GM12891 (cell line): ENCODE results near the gene LRRC49.

Experiments used
- POLR2A ChIP-seq: IDR thresholded peaks from 2 replicates; pipeline ENCODE4 v1.6.1; 2011; ENCODE audit warnings: low read depth, low read length, control low read depth
- POLR2AphosphoS5 ChIP-seq: IDR thresholded peaks from 2 replicates; pipeline ENCODE4 v1.6.1; 2011; ENCODE audit warnings: low read depth, low read length, control low read depth

DNA sequence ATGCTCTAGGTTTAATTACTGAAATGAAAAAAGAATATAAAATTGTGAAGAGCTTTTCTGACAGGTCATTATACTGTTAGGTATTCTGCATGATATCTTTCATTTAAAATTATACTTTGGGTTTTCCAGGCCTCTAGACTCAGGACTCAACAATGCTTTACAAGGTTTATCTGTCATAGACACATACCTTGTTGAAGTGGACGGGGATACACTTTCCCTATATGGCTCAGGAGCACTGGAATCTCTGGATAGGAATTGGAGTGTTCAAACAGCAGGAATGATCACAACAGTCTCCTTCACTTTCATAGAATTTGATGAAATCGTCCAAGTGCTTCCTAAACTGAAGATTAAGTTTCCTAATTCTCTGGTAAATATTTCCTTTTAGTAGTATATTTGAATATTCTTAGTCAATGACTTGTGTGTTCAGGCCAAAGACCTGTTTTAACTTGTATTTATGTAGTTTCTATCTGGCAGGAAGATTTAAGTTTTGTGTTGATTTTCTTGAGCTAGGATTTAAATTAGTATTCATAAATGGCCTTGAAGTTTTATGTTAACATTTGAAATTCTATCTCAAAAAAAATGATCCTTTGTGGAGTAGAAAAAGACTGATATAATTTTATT is 115.7 kb downstream of the LRRC49 start:
- no peak for TF ChIP-seq POLR2AphosphoS5
- no peak for TF ChIP-seq POLR2A
